Breast epithelium (tissue), 3 donors: ENCODE measurements around the gene USP2.

Source experiments
- CTCF ChIP-seq, 3 donors: fragments of 450-650 bp; IDR thresholded peaks; one replicate each; pipeline ENCODE4 v1.5.1; 2016 to 2017; ENCODE audit warnings: antibody characterized with exemption in 3 of 3, mild to moderate bottlenecking in 3 of 3, moderate library complexity in 3 of 3
- POLR2A ChIP-seq: fragments of 450-650 bp; IDR thresholded peaks from one replicate; pipeline ENCODE4 v1.6.1; 2016; ENCODE audit warnings: antibody characterized with exemption, mild to moderate bottlenecking, moderate library complexity
- POLR2AphosphoS5 ChIP-seq, 3 donors: sonication (generic); formaldehyde crosslinking; IDR thresholded peaks; one replicate each; pipeline ENCODE4 v1.6.1; 2017; ENCODE audit warnings: antibody characterized with exemption in 3 of 3

- TF ChIP-seq CTCF (IDR thresholded peaks at IDR 0.05) (no peak), POLR2A (no peak), POLR2AphosphoS5 (IDR thresholded peaks at IDR 0.05) (no peak)
Measured at GRCh38 chr11:119427279-119427678, 45.8 kb upstream of the USP2 start.
